ENCODE measurements around the gene TCF4. TPM values are rescaled to one million over a fixed set of nuclear protein-coding genes. Genes with fewer than 3 reads are reported as not detected.
A peak's percentile ranks its signal among the peaks of the same experiment; 100 is the strongest.

The TCF4 gene
- total RNA-seq, 2 experiments from 2014 or later: 75.9 to 76.0 TPM

DNA sequence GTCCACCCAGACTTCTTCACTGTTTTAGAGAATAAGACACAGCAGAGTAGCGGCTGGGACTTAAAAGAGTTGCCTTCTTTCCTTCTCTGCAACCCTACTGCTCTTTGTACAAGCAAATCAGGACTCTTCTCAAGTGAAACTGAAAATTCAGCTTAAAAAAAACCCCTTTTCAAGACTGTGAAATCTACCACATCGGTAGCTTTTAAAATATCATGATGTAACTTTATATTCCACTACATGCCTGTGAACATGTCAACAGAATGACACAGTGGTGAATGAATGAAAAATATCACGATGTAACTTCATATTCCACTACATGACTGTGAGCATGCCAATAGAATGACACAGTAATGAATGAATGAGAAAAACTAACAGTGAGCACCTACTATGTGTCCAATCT is 53.4 kb downstream of the TCF4 start:
- no TSS peak for BruUV-seq (replicated peaks)
- Histone ChIP-seq H4K20me1 (ENCODE audit: insufficient read depth, low read length) (no peaks in the 10 kb centered on the region), H3K9me2 (ENCODE audit: insufficient read depth, low read length) (no peaks in the 10 kb centered on the region), H3K4me2 (ENCODE audit: low read length) (peak overlapping the region; percentile 45; the same call in 1 of the 2 replicates), H3K27ac (ENCODE audit: low read depth, low read length, poor library complexity, severe bottlenecking) (no peak overlapping the region), H3K4me1 (ENCODE audit: insufficient read depth, low read length, poor library complexity, severe bottlenecking) (peaks cover 18% of the 10 kb centered on the region), H3K4me3 (ENCODE audit: low read depth, low read length, poor library complexity, severe bottlenecking) (no peak overlapping the region), H3K79me2 (ENCODE audit: insufficient read depth, low read depth, low read length) (peaks cover 12% of the 10 kb centered on the region; the same call in 1 of the 2 replicates), H3K36me3 (ENCODE audit: insufficient read depth, low read length) (0 out of 2 replicates have a peak, but pooled peaks cover 6% of the 10 kb centered on the region), H3K9me3 (ENCODE audit: low read length) (no peaks in the 10 kb centered on the region), H2AFZ (ENCODE audit: low read length) (no peak overlapping the region)
- no peak for TF ChIP-seq EZH2phosphoT487 (IDR thresholded peaks at IDR 0.05; ENCODE audit: borderline replicate concordance, low read depth, low read length)
- TF ChIP-seq, protein P1, sequence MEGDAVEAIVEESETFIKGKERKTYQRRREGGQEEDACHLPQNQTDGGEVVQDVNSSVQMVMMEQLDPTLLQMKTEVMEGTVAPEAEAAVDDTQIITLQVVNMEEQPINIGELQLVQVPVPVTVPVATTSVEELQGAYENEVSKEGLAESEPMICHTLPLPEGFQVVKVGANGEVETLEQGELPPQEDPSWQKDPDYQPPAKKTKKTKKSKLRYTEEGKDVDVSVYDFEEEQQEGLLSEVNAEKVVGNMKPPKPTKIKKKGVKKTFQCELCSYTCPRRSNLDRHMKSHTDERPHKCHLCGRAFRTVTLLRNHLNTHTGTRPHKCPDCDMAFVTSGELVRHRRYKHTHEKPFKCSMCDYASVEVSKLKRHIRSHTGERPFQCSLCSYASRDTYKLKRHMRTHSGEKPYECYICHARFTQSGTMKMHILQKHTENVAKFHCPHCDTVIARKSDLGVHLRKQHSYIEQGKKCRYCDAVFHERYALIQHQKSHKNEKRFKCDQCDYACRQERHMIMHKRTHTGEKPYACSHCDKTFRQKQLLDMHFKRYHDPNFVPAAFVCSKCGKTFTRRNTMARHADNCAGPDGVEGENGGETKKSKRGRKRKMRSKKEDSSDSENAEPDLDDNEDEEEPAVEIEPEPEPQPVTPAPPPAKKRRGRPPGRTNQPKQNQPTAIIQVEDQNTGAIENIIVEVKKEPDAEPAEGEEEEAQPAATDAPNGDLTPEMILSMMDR (conservative IDR thresholded peaks at IDR 0.05; ENCODE audit: low read length): no peak
- intact Hi-C loops (cut with micrococcal nuclease; ENCODE audit: unreplicated experiment): no loop called here
- ChIA-PET POLR2A (no interaction called here), CTCF (ENCODE audit: unreplicated experiment) (no interaction called here)
- no peak for DNase-seq (ENCODE audit: low spot score)

DNA sequence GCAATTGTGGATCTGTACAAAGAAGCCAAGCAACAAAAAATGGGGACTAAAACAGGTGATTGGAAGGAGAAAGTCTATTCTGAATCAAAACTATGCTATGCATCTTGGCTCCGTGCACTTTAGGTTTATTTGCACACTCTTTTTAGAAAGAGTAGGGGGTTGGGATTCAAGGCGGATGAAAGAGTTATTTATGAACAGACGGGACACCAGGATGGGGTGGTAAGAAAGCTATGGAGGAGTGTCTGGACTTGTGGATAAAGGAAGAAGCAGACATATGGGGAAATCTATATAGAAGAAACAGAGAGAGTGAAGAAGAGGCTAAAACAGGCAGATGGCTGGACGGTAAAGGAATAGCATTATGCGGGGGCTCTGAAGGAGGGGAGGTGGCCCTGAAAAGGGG is 57.8 kb downstream of the TCF4 start:
- H4K20me1 ChIP-seq (ENCODE audit: insufficient read depth, low read length): no peaks in the 10 kb centered on the region
- no peaks in the 10 kb centered on the region; the same call in 1 of the 2 replicates for H3K36me3 ChIP-seq (ENCODE audit: insufficient read depth, low read length)
- POLR2A ChIA-PET: no interaction called here
- no peak overlapping the region for H3K27ac ChIP-seq (ENCODE audit: low read depth, low read length, poor library complexity, severe bottlenecking)
- CTCF ChIA-PET (ENCODE audit: unreplicated experiment): no interaction called here
- H3K79me2 ChIP-seq (ENCODE audit: insufficient read depth, low read depth, low read length): peaks cover 7% of the 10 kb centered on the region; the same call in 1 of the 2 replicates
- intact Hi-C loops (cut with micrococcal nuclease; ENCODE audit: unreplicated experiment): no loop called here
- DNase-seq (ENCODE audit: low spot score): no peak
- TF ChIP-seq, protein P1 (conservative IDR thresholded peaks at IDR 0.05; ENCODE audit: low read length): no peak
- no peak for TF ChIP-seq EZH2phosphoT487 (IDR thresholded peaks at IDR 0.05; ENCODE audit: borderline replicate concordance, low read depth, low read length)
- H3K4me3 ChIP-seq (ENCODE audit: low read depth, low read length, poor library complexity, severe bottlenecking): no peak overlapping the region
- no peaks in the 10 kb centered on the region for H3K9me2 ChIP-seq (ENCODE audit: insufficient read depth, low read length)
- no peaks in the 10 kb centered on the region for H3K9me3 ChIP-seq (ENCODE audit: low read length)
- peaks cover 9% of the 10 kb centered on the region for H3K4me1 ChIP-seq (ENCODE audit: insufficient read depth, low read length, poor library complexity, severe bottlenecking)
- no TSS peak for BruUV-seq (replicated peaks)
- no peak overlapping the region for H2AFZ ChIP-seq (ENCODE audit: low read length)
- no peak overlapping the region for H3K4me2 ChIP-seq (ENCODE audit: low read length)

DNA sequence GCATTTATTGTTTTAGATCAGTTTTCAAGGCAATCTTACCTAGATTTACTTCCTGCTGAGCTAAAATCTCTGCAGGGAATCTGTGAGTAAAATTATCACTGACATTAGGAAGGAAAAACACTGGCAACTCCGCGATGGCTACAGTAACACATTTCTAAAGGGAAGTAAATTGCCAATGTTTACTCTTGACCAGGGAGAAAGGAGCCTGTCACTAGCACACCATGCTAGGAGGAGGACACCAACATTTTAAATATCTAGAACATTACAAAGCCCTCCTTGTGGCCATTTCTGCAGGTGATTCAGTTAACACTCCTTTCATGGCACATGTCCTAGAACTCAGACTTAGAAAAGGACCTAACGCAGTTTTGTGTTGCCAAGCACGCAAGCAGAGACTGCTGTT is 58.4 kb downstream of the TCF4 start:
- H3K9me3 ChIP-seq (ENCODE audit: low read length): no peaks in the 10 kb centered on the region
- BruUV-seq (replicated peaks): no TSS peak
- no peak overlapping the region for H3K4me2 ChIP-seq (ENCODE audit: low read length)
- TF ChIP-seq, protein P1 (conservative IDR thresholded peaks at IDR 0.05; ENCODE audit: low read length): no peak
- TF ChIP-seq EZH2phosphoT487 (IDR thresholded peaks at IDR 0.05; ENCODE audit: borderline replicate concordance, low read depth, low read length): no peak
- POLR2A ChIA-PET: no interaction called here
- 0 out of 2 replicates have a peak, but pooled peaks cover 4% of the 10 kb centered on the region for H3K79me2 ChIP-seq (ENCODE audit: insufficient read depth, low read depth, low read length)
- no peak for DNase-seq (ENCODE audit: low spot score)
- H2AFZ ChIP-seq (ENCODE audit: low read length): no peak overlapping the region
- intact Hi-C loops (cut with micrococcal nuclease; ENCODE audit: unreplicated experiment): no loop called here
- H3K4me3 ChIP-seq (ENCODE audit: low read depth, low read length, poor library complexity, severe bottlenecking): no peak overlapping the region
- CTCF ChIA-PET (ENCODE audit: unreplicated experiment): no interaction called here
- no peaks in the 10 kb centered on the region for H3K9me2 ChIP-seq (ENCODE audit: insufficient read depth, low read length)
- peaks cover 3% of the 10 kb centered on the region for H3K4me1 ChIP-seq (ENCODE audit: insufficient read depth, low read length, poor library complexity, severe bottlenecking)
- H3K36me3 ChIP-seq (ENCODE audit: insufficient read depth, low read length): no peaks in the 10 kb centered on the region; the same call in 1 of the 2 replicates
- H3K27ac ChIP-seq (ENCODE audit: low read depth, low read length, poor library complexity, severe bottlenecking): no peak overlapping the region
- no peaks in the 10 kb centered on the region for H4K20me1 ChIP-seq (ENCODE audit: insufficient read depth, low read length)

Data from OCI-LY7 (cell line).